Cerebellar nuclear complex (tissue), 1 donor: ENCODE results near the gene RCOR1.

ENCODE experiments used
- DNase-seq, 2 experiments: peaks; one replicate each; lab custom pipeline; 2025; lab: John Stamatoyannopoulos, UW

The RCOR1 gene

DNA sequence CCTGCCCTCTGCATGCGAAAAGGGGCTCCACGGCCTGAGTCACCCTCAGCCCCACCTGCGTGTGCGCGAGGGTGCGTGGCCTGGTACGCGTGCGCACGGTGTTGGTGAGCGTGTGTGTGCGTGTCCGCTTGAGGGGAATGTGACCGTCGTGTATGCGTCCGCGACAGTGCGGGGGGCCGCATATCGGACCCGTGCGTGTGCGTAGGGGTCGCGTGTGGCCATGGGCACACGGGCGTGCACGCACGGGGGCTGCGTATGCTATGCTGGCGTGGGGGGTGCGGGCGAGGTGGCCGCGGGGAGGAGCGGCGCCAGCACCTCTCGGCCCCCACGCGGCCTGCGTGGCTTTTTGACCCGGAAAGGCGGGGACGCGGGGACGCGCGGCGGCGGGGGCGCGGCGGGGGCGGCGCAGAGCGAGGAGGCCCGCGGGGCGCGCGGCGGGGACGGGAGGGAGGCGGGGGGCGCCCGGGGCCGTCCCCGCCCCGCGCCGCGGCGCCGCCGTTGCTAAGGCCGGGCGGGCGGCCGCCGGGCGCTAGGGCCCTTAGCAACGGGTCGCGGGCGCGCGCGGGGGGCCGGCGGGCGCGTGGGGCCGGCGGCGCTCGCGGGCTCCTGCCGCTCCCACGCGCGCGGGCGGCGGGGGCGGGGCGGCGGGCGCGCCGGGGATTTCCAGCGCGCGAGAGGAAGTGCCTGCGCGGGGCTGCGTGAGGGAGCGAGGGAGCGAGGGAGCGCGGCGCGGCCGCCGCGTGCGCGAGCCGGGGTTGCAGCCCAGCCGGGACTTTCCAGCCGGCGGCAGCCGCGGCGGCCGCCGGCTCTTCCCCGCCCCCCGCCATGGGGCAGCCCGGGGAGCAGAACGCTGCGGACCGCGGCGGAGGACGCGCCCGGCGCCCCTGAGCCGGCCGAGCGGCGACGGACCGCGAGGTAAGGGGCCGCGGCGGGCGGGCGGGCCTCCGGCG is 184.6 kb downstream of the RCOR1 start, which contains the start of gene TRAF3:
Gene TRAF3 (plus strand): TSS at position 689 of the 950 bp plus-strand sequence. CDS start 92,753 bp downstream, outside the sequence.
- DNase-seq: no peak

GRCh38 chr14:102777711-102778337 is 185.4 kb downstream of the RCOR1 start:
- DNase-seq: no peak

GRCh38 chr14:102778338-102779083 is 186.1 kb downstream of the RCOR1 start:
- no peak for DNase-seq

DNA sequence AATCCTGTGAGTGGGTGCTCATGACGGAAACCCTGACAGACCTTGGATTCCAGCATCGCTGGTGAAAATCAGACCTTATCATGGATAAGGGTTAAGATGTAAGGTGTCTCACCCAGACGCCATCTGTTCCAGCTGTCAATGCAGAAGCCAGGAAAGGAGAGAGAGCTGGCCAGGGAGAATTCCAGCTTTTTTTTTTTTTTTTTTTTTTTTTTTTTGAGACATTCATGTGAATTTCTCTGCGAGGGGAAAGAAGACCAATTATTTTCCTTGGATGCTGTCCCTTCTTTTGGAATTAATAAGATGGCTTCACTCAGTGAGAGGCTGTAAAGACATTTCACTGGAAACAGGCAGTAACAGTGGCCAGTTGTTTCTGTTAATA is 186.6 kb downstream of the RCOR1 start:
- DNase-seq: no peak

DNA sequence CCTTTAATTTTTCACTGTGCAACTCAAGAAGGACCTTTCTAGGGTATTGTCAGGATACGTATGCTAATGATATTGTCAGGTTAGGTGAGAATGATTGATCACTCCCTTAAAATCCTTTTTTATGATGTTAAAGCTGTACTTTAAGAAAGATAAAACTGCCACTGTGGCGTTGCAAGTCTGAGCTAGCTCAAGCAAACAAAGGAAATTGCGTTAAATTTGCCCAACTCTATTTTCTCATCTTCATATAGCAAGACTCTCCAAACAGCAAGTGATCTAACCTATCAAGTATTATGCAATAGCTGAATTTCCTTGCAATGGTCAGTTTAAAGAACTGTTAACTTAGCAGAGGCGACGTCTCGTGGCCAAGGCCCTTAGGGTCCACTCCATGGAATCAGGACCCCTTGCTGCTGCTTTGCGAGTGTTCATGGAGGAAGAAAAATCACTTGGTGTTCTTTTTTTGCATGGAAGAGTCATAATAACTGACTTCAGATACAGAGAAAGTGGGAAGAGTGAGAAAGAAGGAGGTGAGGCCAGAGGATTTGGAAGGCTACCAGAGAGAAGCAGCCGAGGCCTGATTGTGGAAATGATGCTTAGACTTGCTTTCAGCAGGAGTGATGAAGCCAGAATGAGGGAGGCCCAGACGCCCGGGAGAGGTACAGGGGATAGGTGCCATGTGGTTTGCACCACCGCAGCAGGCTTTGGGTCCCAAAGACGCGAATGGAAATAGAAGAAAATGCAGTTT is 187.3 kb downstream of the RCOR1 start:
- no peak for DNase-seq
